ENCODE measurements around the gene OASL.
A peak's percentile ranks its signal among the peaks of the same experiment; 100 is the strongest.

OASL gene

DNA sequence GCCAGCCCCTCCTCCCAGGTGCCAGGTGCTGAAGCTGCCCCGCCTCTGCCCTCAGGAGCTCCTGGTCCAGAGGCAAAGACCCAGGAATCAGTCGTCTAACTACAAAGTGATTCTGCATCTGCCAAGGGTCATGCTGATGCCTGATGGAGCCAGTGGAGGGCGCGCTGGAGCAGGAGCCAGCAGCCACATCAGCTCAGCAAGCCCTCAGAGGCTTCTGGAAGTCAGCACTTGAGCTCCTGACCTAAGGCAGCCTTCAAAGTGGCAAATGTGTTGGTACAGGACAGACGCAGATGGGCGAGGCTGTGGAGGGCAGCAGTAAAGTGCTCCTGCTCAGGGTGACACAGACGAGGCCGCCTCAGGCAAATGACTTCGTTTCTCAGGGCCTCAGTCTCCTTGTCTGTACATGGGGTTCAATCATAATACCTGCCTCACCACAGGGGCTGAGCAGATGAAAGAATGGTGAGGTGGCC lies 33.7 kb downstream of the OASL start:
- H3K27me3 ChIP-seq: no peaks in the 10 kb centered on the region
- H3K4me3 ChIP-seq (ENCODE audit: low read depth in 1 of 2, low read length in 1 of 2): no peak overlapping the region
- TF ChIP-seq CTCF (IDR thresholded peaks at IDR 0.05): peak; percentile 43
- no peaks in the 10 kb centered on the region for H3K9me3 ChIP-seq
- no peaks in the 10 kb centered on the region for H3K4me1 ChIP-seq (ENCODE audit: control insufficient read depth in 1 of 2, insufficient read depth in 1 of 2, low read depth in 1 of 2, low read length in 1 of 2)
- no peak overlapping the region for H3K27ac ChIP-seq
- H3K36me3 ChIP-seq: peaks cover 53% of the 10 kb centered on the region

- no peak for TF ChIP-seq CTCF (IDR thresholded peaks at IDR 0.05)
- H3K4me3 ChIP-seq (ENCODE audit: low read depth in 1 of 2, low read length in 1 of 2): no peak overlapping the region
- no peaks in the 10 kb centered on the region for H3K9me3 ChIP-seq
- no peaks in the 10 kb centered on the region for H3K4me1 ChIP-seq (ENCODE audit: control insufficient read depth in 1 of 2, insufficient read depth in 1 of 2, low read depth in 1 of 2, low read length in 1 of 2)
- H3K27ac ChIP-seq: no peak overlapping the region
- H3K27me3 ChIP-seq: no peaks in the 10 kb centered on the region
- H3K36me3 ChIP-seq: peaks cover 44% of the 10 kb centered on the region
Measured at GRCh38 chr12:121004253-121004815, 34.7 kb downstream of the OASL start.

- H3K27ac ChIP-seq: no peak overlapping the region
- peaks cover 39% of the 10 kb centered on the region for H3K36me3 ChIP-seq
- H3K4me1 ChIP-seq (ENCODE audit: control insufficient read depth in 1 of 2, insufficient read depth in 1 of 2, low read depth in 1 of 2, low read length in 1 of 2): no peaks in the 10 kb centered on the region
- no peaks in the 10 kb centered on the region for H3K27me3 ChIP-seq
- no peaks in the 10 kb centered on the region for H3K9me3 ChIP-seq
- TF ChIP-seq CTCF (IDR thresholded peaks at IDR 0.05): no peak
- no peak overlapping the region for H3K4me3 ChIP-seq (ENCODE audit: low read depth in 1 of 2, low read length in 1 of 2)
Measured at GRCh38 chr12:121003650-121004049, 35.4 kb downstream of the OASL start.

GRCh38 chr12:121001841-121002483 lies 37.1 kb downstream of the OASL start:
- Histone ChIP-seq H3K36me3 (peaks cover 27% of the 10 kb centered on the region), H3K4me3 (ENCODE audit: low read depth in 1 of 2, low read length in 1 of 2) (no peak overlapping the region)

DNA sequence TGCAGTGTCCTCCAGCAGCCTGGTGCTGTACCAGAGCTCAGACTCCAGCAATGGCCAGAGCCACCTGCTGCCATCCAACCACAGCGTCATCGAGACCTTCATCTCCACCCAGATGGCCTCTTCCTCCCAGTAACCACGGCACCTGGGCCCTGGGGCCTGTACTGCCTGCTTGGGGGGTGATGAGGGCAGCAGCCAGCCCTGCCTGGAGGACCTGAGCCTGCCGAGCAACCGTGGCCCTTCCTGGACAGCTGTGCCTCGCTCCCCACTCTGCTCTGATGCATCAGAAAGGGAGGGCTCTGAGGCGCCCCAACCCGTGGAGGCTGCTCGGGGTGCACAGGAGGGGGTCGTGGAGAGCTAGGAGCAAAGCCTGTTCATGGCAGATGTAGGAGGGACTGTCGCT lies 38.0 kb downstream of the OASL start:
- H3K27ac ChIP-seq: no peak overlapping the region
- no peak for TF ChIP-seq CTCF (IDR thresholded peaks at IDR 0.05)
- no peaks in the 10 kb centered on the region for H3K9me3 ChIP-seq

More at GRCh38 chr12:121001841-121002483, 37.1 kb downstream of the OASL start:
- Histone ChIP-seq H3K9me3 (no peaks in the 10 kb centered on the region), H3K27ac (no peak overlapping the region), H3K4me1 (ENCODE audit: control insufficient read depth in 1 of 2, insufficient read depth in 1 of 2, low read depth in 1 of 2, low read length in 1 of 2) (no peaks in the 10 kb centered on the region), H3K27me3 (no peaks in the 10 kb centered on the region)
- no peak for TF ChIP-seq CTCF (IDR thresholded peaks at IDR 0.05)

More for the DNA sequence above, 38.0 kb downstream of the OASL start:
- Histone ChIP-seq H3K27me3 (no peaks in the 10 kb centered on the region), H3K4me1 (ENCODE audit: control insufficient read depth in 1 of 2, insufficient read depth in 1 of 2, low read depth in 1 of 2, low read length in 1 of 2) (no peaks in the 10 kb centered on the region), H3K4me3 (ENCODE audit: low read depth in 1 of 2, low read length in 1 of 2) (no peak overlapping the region), H3K36me3 (peaks cover 27% of the 10 kb centered on the region)
